HepG2 (cell line): ENCODE data around the gene DHX8. TPM values are rescaled to one million over a fixed set of nuclear protein-coding genes. Genes with fewer than 3 reads are reported as not detected.

Source experiments
- CBFB ChIP-seq: sonication (generic); formaldehyde crosslinking; IDR thresholded peaks from 2 replicates; pipeline ENCODE4 v1.4.0; 2020; ENCODE audit warnings: missing genetic modification reagents
- FOSL2 ChIP-seq: sonication (generic); formaldehyde crosslinking; IDR thresholded peaks from 2 replicates; pipeline ENCODE4 v1.4.0; 2020; ENCODE audit warnings: missing genetic modification reagents
- FOXP1 ChIP-seq, 2 experiments: fragments of 450-650 bp in 1 of 2; IDR thresholded peaks; 2 replicates each; pipeline ENCODE4 v1.6.1; 2017 to 2018; ENCODE audit warnings: antibody characterized with exemption in 1 of 2
- FOXP4 ChIP-seq: sonication (generic); formaldehyde crosslinking; IDR thresholded peaks from 2 replicates; pipeline ENCODE4 v1.4.0; 2020; ENCODE audit warnings: missing genetic modification reagents
- HBP1 ChIP-seq: IDR thresholded peaks from 2 replicates; pipeline ENCODE4 v1.6.1; 2016; ENCODE audit warnings: low read depth, control low read depth
- HMG20B ChIP-seq: conservative IDR thresholded peaks from 2 replicates; pipeline ENCODE4 v1.6.1; 2016; ENCODE audit warnings: missing genetic modification reagents, missing compliant biosample characterization
- HNF4A ChIP-seq: sonication (generic); formaldehyde crosslinking; IDR thresholded peaks from 2 replicates; pipeline ENCODE4 v1.4.0; 2020; ENCODE audit warnings: missing genetic modification reagents
- HNRNPK ChIP-seq: fragments of 200-400 bp; formaldehyde crosslinking; IDR thresholded peaks from 2 replicates; pipeline ENCODE4 v1.6.1; 2018; ENCODE audit warnings: low read length, low read depth, moderate library complexity, mild to moderate bottlenecking; ENCODE audit not compliant: poor library complexity, severe bottlenecking
- HNRNPLL ChIP-seq: fragments of 200-400 bp; formaldehyde crosslinking; IDR thresholded peaks from 2 replicates; pipeline ENCODE4 v1.6.1; 2017; ENCODE audit warnings: mild to moderate bottlenecking, low read depth, low read length; ENCODE audit not compliant: poor library complexity, severe bottlenecking
- HOXA5 ChIP-seq: sonication (generic); formaldehyde crosslinking; IDR thresholded peaks from 2 replicates; pipeline ENCODE4 v1.4.0; 2020; ENCODE audit warnings: missing genetic modification reagents
- ISL2 ChIP-seq: sonication (generic); formaldehyde crosslinking; IDR thresholded peaks from 2 replicates; pipeline ENCODE4 v1.5.0; 2020; ENCODE audit warnings: missing genetic modification reagents
- KDM4B ChIP-seq: sonication (generic); formaldehyde crosslinking; IDR thresholded peaks from 2 replicates; pipeline ENCODE4 v1.4.0; 2020; ENCODE audit warnings: missing genetic modification reagents
- KLF6 ChIP-seq: IDR thresholded peaks from 2 replicates; pipeline ENCODE4 v1.8.0; 2016; ENCODE audit warnings: missing biosample characterization, missing genetic modification reagents
- MAZ ChIP-seq, 2 experiments: sonication (generic) in 1 of 2; formaldehyde crosslinking in 1 of 2; IDR thresholded peaks; 2 replicates each; pipeline versions ENCODE4 v1.5.0 to v1.6.1; 2012 to 2020; ENCODE audit warnings: low read depth in 2 of 2, mild to moderate bottlenecking in 2 of 2, borderline replicate concordance in 1 of 2, improper control_type of control experiment in 1 of 2, low read length in 1 of 2, missing genetic modification reagents in 1 of 2, moderate library complexity in 1 of 2
- NR2F6 ChIP-seq, 2 experiments: IDR thresholded peaks; 2 replicates each; pipeline ENCODE4 v1.6.1; 2016; ENCODE audit warnings: antibody characterized with exemption in 1 of 2, mild to moderate bottlenecking in 1 of 2
- SAP130 ChIP-seq: IDR thresholded peaks from 2 replicates; pipeline ENCODE4 v1.6.1; 2016; ENCODE audit warnings: low read depth
- SOX5 ChIP-seq: IDR thresholded peaks from 2 replicates; pipeline ENCODE4 v1.6.1; 2016; ENCODE audit warnings: borderline replicate concordance
- SP5 ChIP-seq: IDR thresholded peaks from 2 replicates; pipeline ENCODE4 v1.6.1; 2016; ENCODE audit warnings: low read depth, borderline replicate concordance
- TFDP2 ChIP-seq: sonication (generic); formaldehyde crosslinking; IDR thresholded peaks from 2 replicates; pipeline ENCODE4 v1.4.0; 2020; ENCODE audit warnings: missing genetic modification reagents
- TMF1 ChIP-seq: sonication (generic); formaldehyde crosslinking; IDR thresholded peaks from 2 replicates; pipeline ENCODE4 v1.8.1; 2022; ENCODE audit warnings: low read depth, missing genetic modification reagents
- U2AF1 ChIP-seq: fragments of 200-400 bp; formaldehyde crosslinking; optimal IDR thresholded peaks from 2 replicates; pipeline ENCODE3; 2017; ENCODE audit warnings: mild to moderate bottlenecking, low read depth, low read length
- ZNF33A ChIP-seq: sonication (generic); formaldehyde crosslinking; IDR thresholded peaks from 2 replicates; pipeline ENCODE4 v1.5.1; 2020; ENCODE audit warnings: missing genetic modification reagents, mild to moderate bottlenecking, moderate library complexity, borderline replicate concordance
- ZNF503 ChIP-seq: sonication (generic); formaldehyde crosslinking; IDR thresholded peaks from 2 replicates; pipeline ENCODE4 v1.4.0; 2020; ENCODE audit warnings: missing genetic modification reagents
- ZNF557 ChIP-seq: sonication (generic); formaldehyde crosslinking; IDR thresholded peaks from 2 replicates; pipeline ENCODE4 v1.4.0; 2020; ENCODE audit warnings: missing genetic modification reagents
- ZNF816 ChIP-seq: sonication (generic); formaldehyde crosslinking; IDR thresholded peaks from 2 replicates; pipeline ENCODE4 v1.8.0; 2022; ENCODE audit warnings: missing genetic modification reagents, mild to moderate bottlenecking, borderline replicate concordance
- polyA plus RNA-seq, 8 experiments: library from polyadenylated mRNA; depleted of rRNA in 3 of 8; stranded (reverse) in 7 of 8; unstranded in 1 of 8; fragments of >200 nt; fragmentation: Illumina TruSeq in 4 of 8; extraction: Trizol in 4 of 8; gene quantifications; 2 replicates each; pipeline versions ENCODE4 v1.2.1 to v1.2.3, GENCODE V29; 2011 to 2016; ENCODE audit warnings: low read depth in 4 of 8, missing spikeins in 1 of 8, mixed read lengths in 1 of 8; ENCODE audit not compliant: insufficient read depth in 1 of 8
- total RNA-seq, 5 experiments: library from RNA; depleted of rRNA; stranded (reverse); fragments of >200 nt; fragmentation: Illumina TruSeq; extraction: Trizol; gene quantifications; 2 replicates each; pipeline ENCODE4 v1.2.3, GENCODE V29; 2016; ENCODE audit warnings: low read depth in 1 of 5

Gene DHX8
- total and polyA plus RNA-seq, 2 of the 13 experiments (the other 11 are each of a cell fraction or from before 2014, with no cell fraction given) = 24.8 to 48.9 TPM

GRCh38 chr17:43545383-43545632 lies 61.5 kb downstream of the DHX8 start (continued):
- TF ChIP-seq SOX5 (CRISPR knock-in tag) (peak; percentile 84; the same call in 1 of the 2 replicates), HNF4A (CRISPR knock-in tag) (peak; percentile 77), SAP130 (peak; percentile 10; the same call in 1 of the 2 replicates), CBFB (CRISPR knock-in tag) (peak; percentile 90; the same call in 1 of the 2 replicates), HMG20B (CRISPR knock-in tag) (0 out of 2 replicates have a peak, but pooled peaks have one; percentile 39), ZNF816 (CRISPR knock-in tag) (no peak), ISL2 (CRISPR knock-in tag) (peak; percentile 87; the same call in 1 of the 2 replicates), TMF1 (peak; percentile 26; the same call in 1 of the 2 replicates), HNRNPK (peak; percentile 97), NR2F6 (IDR thresholded peaks at IDR 0.05) (no peak), NR2F6 (CRISPR knock-in tag; IDR thresholded peaks at IDR 0.05) (peak; percentile 85), ZNF503 (CRISPR knock-in tag) (peak; percentile 50; the same call in 1 of the 2 replicates), KDM4B (peak; percentile 98; the same call in 1 of the 2 replicates), U2AF1 (peak; percentile 4), FOSL2 (CRISPR knock-in tag) (peak; percentile 78), FOXP1 (IDR thresholded peaks at IDR 0.05) (no peak), FOXP1 (CRISPR knock-in tag; IDR thresholded peaks at IDR 0.05) (peak; percentile 67; the same call in 1 of the 2 replicates), HOXA5 (CRISPR knock-in tag) (peak; percentile 79; the same call in 1 of the 2 replicates), MAZ (IDR thresholded peaks at IDR 0.05; ENCODE audit: borderline replicate concordance, low read depth, low read length) (peak; percentile 91; the same call in 1 of the 2 replicates), MAZ (CRISPR knock-in tag; IDR thresholded peaks at IDR 0.05; ENCODE audit: low read depth) (peak; percentile 76), FOXP4 (CRISPR knock-in tag) (peak; percentile 81; the same call in 1 of the 2 replicates), SP5 (peak; percentile 95; the same call in 1 of the 2 replicates), ZNF557 (CRISPR knock-in tag) (peak; percentile 17; the same call in 1 of the 2 replicates), HBP1 (CRISPR knock-in tag) (no peak), KLF6 (0 out of 2 replicates have a peak, but pooled peaks have one; percentile 72), HNRNPLL (peak; percentile 47), TFDP2 (CRISPR knock-in tag) (peak; percentile 72; the same call in 1 of the 2 replicates), ZNF33A (no peak)
